Testis (tissue), 2 donors: Measurements from ENCODE around the gene ASB1.

ENCODE experiments used
- POLR2A ChIP-seq: fragments of 450-650 bp; IDR thresholded peaks from one replicate; pipeline ENCODE4 v1.6.1; 2017; ENCODE audit warnings: antibody characterized with exemption, mild to moderate bottlenecking, moderate library complexity
- TF ChIP-seq, protein P1 (sequence below), 3 experiments: fragments of 450-650 bp in 2 of 3; fragments of 200-600 bp in 1 of 3; sonication (generic) in 1 of 3; IDR thresholded peaks; one replicate each; pipeline ENCODE4 v1.5.1; 2016 to 2019; ENCODE audit warnings: antibody characterized with exemption in 3 of 3, mild to moderate bottlenecking in 2 of 3, moderate library complexity in 1 of 3

GRCh38 chr2:238397356-238397755, 29.4 kb upstream of the ASB1 start:
- TF ChIP-seq, protein P1, sequence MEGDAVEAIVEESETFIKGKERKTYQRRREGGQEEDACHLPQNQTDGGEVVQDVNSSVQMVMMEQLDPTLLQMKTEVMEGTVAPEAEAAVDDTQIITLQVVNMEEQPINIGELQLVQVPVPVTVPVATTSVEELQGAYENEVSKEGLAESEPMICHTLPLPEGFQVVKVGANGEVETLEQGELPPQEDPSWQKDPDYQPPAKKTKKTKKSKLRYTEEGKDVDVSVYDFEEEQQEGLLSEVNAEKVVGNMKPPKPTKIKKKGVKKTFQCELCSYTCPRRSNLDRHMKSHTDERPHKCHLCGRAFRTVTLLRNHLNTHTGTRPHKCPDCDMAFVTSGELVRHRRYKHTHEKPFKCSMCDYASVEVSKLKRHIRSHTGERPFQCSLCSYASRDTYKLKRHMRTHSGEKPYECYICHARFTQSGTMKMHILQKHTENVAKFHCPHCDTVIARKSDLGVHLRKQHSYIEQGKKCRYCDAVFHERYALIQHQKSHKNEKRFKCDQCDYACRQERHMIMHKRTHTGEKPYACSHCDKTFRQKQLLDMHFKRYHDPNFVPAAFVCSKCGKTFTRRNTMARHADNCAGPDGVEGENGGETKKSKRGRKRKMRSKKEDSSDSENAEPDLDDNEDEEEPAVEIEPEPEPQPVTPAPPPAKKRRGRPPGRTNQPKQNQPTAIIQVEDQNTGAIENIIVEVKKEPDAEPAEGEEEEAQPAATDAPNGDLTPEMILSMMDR (IDR thresholded peaks at IDR 0.05): no peak
- TF ChIP-seq POLR2A: no peak
